Fibroblast of villous mesenchyme (primary cell): Measurements from ENCODE around the gene FZR1. TPM values are rescaled to one million over a fixed set of nuclear protein-coding genes. Genes with fewer than 3 reads are reported as not detected.
A peak's percentile ranks its signal among the peaks of the same experiment; 100 is the strongest.

Experiments used
- DNase-seq: peaks from one replicate; pipeline ENCODE4 v3.0.0-alpha.2; 2010; ENCODE audit warnings: low read depth
- H3K4me3 ChIP-seq: 2 replicates; pipeline ENCODE4 v1.5.1; 2011; ENCODE audit warnings: low read depth, mild to moderate bottlenecking, low read length
- CTCF ChIP-seq: IDR thresholded peaks from 2 replicates; pipeline ENCODE4 v1.5.1; 2012; ENCODE audit warnings: low read depth, mild to moderate bottlenecking, low read length; ENCODE audit not compliant: insufficient read depth
- total RNA-seq: library from RNA; depleted of rRNA; stranded (reverse); fragments of >200 nt; gene quantifications from 2 replicates; pipeline ENCODE4 v1.2.3, GENCODE V29; 2012

The FZR1 gene
- total RNA-seq, 1 donor, result 37.6 TPM

GRCh38 chr19:3570606-3571011 lies 64.5 kb downstream of the FZR1 start:
- no peak for TF ChIP-seq CTCF
- no peak for DNase-seq
- H3K4me3 ChIP-seq, result no peak overlapping the region

GRCh38 chr19:3572132-3572854 lies 66.2 kb downstream of the FZR1 start:
- no peak for TF ChIP-seq CTCF
- H3K4me3 ChIP-seq, result peak overlapping the region; percentile 68
- peak; percentile 100 for DNase-seq

- peak within 1 kb of the TSS; percentile 76 for H3K4me3 ChIP-seq
- no peak for TF ChIP-seq CTCF
- DNase-seq, result no peak
Observed at GRCh38 chr19:3572855-3573161, 66.7 kb downstream of the FZR1 start, which contains the start of gene HMG20B. TSS of gene HMG20B (plus strand) at chr19:3572944. CDS start at chr19:3573310, 366 bp downstream.

- no peak for TF ChIP-seq CTCF
- peak overlapping the region; percentile 76 for H3K4me3 ChIP-seq
- no peak for DNase-seq
Observed at GRCh38 chr19:3573162-3573857, 67.2 kb downstream of the FZR1 start.

- DNase-seq, result peak; percentile 96
- no peak for TF ChIP-seq CTCF
- peak overlapping the region; percentile 76 for H3K4me3 ChIP-seq
Observed at GRCh38 chr19:3573858-3574637, 67.9 kb downstream of the FZR1 start.

- peak; percentile 49 for DNase-seq
- H3K4me3 ChIP-seq, result no peak overlapping the region
- peak; percentile 45 for TF ChIP-seq CTCF
Observed at GRCh38 chr19:3575260-3575741, 69.2 kb downstream of the FZR1 start.
